ENCODE measurements around the gene INTS11. TPM values are rescaled to one million over a fixed set of nuclear protein-coding genes. Genes with fewer than 3 reads are reported as not detected.
A peak's percentile ranks its signal among the peaks of the same experiment; 100 is the strongest.

INTS11 gene
- polyA plus RNA-seq, 4 donors = 93.1 to 177 (median 108) TPM

GRCh38 chr1:1287288-1288110, 37.0 kb downstream of the INTS11 start:
- DNase-seq (ENCODE audit: low read depth in 4 of 4, low spot score in 3 of 4) = no peak

DNA sequence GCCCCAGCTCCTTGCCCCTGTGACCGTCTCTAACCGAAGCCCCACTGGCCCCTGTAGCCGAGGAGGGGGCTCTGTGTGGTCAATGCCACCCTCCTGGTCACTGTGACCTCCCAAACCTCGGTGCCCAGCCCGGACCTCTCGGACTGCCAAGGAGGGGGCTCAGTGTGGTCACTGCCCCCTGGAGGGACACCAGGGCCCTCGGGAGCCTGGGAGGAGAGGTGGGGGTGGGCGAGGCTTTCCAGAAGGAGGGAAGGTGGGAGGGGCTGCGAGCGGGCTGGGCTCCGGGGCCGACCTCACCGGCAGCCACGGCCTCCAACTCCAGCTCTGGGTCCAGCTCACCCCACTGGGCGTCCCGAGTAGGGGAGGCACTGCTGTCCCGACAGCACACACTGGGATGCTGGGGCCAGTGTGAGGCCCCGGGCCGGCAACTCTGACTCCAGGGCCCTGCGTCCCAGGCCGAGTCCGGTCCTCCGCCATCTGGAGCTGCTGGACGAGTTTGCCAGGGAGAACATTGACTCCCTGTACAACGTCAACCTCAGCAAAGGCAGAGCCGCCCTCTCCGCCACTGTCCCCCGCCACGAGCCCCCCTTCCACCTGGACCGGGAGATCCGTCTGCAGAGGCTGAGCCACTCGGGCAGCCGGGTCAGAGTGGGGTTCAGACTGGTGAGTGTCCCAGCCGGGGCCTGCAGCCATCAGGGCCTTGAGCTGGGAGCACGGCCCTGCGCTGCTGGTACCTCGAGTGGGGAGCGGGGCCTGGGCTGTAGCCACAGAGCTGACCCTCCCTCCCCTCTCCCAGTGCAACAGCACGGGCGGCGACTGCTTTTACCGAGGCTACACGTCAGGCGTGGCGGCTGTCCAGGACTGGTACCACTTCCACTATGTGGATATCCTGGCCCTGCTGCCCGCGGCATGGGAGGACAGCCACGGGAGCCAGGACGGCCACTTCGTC, 37.9 kb downstream of the INTS11 start:
- no peak for DNase-seq (ENCODE audit: low read depth in 4 of 4, low spot score in 3 of 4)

DNA sequence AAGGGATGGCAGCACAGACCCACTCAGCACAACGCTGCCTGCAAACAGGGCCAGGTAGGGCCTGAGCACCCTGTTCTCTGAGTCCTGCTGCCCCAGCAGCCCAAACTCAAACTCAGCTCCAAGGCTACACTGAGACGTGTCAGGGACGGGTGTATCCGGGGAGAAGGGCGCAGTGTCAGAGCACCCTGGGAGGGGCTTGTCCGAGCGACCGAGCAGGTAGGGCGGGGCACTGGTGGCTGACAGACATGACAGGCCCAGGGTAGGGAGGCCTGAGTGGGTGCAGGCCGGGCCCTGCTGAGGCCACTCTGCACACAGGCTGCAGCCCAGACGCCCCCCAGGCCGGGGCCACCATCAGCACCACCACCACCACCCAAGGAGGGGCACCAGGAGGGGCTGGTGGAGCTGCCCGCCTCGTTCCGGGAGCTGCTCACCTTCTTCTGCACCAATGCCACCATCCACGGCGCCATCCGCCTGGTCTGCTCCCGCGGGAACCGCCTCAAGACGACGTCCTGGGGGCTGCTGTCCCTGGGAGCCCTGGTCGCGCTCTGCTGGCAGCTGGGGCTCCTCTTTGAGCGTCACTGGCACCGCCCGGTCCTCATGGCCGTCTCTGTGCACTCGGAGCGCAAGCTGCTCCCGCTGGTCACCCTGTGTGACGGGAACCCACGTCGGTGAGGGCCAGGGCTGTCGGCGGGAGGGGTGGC, 38.7 kb downstream of the INTS11 start:
- no peak for DNase-seq (ENCODE audit: low read depth in 4 of 4, low spot score in 3 of 4)

DNA sequence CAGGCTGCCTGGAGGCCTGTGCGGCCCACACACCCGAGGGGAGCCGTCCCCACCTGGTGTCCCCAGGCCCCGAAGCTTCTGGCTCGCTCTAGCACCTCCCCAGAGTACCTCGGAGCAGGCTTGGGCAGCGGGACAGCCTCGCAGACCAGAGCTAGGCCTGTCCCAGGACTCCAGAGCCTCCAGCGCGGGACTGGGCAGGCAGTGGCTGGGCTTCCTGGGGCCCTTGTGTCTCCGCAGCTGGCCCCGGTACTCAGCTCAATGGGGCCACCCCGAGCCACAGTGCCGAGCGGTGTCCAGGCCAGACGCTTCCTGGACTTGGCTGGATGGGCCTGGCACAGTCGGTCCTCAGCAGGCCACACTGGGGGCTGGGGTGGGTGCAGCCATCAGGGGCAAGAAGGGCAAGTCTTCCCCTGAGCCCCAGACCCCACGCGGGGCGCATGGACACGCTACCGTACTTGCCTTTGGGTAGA, 39.3 kb downstream of the INTS11 start:
- no peak for DNase-seq (ENCODE audit: low read depth in 4 of 4, low spot score in 3 of 4)

- DNase-seq (ENCODE audit: low read depth in 4 of 4, low spot score in 3 of 4) = no peak
These were observed 40.0 kb downstream of the INTS11 start for GRCh38 chr1:1284221-1285101.

DNA sequence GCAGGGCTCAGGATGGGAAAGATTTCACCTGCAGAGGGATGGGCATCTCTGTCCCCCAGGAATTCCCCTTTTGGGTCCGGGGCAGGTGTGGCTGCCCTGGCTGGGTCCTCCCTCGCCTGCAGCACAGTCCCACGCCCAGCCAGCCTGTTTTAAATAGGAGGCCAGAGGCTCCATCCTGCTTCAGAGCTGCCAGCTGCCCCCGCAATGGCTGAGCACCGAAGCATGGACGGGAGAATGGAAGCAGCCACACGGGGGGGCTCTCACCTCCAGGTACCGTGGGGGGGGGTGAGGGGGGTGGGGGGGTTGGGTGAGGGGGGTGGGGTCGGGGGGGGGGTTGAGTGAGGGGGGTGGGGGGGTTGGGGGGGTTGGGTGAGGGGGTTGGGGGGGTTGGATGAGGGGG, 40.6 kb downstream of the INTS11 start:
- DNase-seq (ENCODE audit: low read depth in 4 of 4, low spot score in 3 of 4) = no peak

GRCh38 chr1:1282998-1283397, 41.5 kb downstream of the INTS11 start:
- no peak for DNase-seq (ENCODE audit: low read depth in 4 of 4, low spot score in 3 of 4)

DNA sequence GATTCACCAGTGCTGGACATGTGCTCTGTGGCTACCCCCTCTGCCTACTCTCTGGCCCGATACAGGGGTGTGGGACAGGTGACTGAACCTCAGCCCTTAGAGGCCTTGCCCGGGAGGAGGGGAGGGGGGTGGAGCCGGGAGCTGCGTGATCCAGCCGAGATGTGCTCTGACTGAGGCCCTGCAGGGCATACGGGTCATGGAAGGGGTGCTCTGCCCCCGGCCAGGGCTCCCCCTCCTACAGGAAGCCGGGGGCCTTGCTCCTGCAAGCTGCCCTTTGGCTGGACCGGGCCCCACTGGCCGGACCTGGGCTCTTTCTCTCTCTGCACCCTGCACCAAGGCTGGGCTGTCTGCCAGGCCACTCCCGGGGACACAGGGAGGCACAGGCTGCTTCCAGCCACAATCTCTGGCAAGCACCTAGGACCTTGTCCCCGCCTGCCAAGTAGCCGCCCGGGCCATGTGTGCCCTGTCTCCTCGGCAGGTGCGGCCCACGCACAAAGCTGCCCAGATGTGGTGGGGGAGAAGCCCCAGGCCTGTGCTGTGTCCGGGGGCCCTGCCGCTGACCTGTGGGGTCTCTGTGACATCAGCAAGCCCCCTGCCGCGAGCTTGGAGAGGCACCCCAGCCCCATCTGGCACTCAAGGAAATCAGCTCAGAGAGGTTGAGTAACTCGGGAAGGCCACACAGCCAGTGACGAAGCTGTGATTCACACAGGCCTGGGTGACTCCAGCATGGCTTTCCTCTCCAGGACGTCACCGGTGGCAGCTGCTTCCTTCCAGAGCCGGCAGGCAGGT, 42.7 kb downstream of the INTS11 start:
- no peak for DNase-seq (ENCODE audit: low read depth in 4 of 4, low spot score in 3 of 4)

GRCh38 chr1:1280782-1281481, 43.5 kb downstream of the INTS11 start:
- no peak for DNase-seq (ENCODE audit: low read depth in 4 of 4, low spot score in 3 of 4)

DNA sequence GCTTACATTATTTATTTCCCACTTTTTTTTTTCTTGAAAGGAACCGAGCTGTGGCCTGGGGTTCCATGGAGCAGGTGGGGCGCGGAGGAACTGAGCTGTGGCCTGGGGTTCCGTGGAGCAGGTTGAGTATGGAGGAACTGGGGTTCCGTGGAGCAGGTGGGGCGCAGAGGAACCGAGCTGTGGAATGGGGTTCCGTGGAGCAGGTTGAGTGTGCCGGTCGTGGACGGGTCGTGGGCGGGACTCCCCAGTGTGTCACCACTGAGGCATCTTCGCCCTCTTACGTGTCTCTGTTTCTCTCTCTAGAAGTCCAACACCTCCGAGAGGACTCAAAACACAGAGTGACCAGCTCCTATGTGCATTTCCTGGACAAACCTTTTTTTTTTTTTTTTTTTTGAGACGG, 45.4 kb downstream of the INTS11 start:
- no peak for DNase-seq (ENCODE audit: low read depth in 4 of 4, low spot score in 3 of 4)

- no peak for DNase-seq (ENCODE audit: low read depth in 4 of 4, low spot score in 3 of 4)
These were observed 45.8 kb downstream of the INTS11 start for GRCh38 chr1:1278620-1279019.

DNA sequence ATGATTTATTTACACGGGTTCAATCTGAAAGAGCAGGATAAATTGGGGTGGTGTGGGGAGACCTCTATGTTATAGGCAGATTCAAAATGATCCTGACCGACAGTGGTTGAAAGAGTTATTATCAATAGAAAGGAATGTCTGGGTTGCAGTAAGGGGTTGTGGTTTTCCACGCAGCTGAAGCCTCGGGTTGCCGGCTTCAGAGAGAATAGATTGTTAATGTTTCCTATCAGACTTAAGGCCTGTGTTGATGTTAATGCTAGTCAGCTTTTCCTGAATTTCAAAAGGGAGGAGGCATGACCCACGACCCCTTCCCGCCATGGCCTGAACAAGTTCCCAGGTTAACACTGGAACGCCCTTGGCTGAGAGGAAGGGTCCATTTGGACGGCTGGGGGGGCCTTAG, 48.6 kb downstream of the INTS11 start:
- DNase-seq (ENCODE audit: low read depth in 4 of 4, low spot score in 3 of 4) = no peak

GRCh38 chr1:1274931-1275431, 49.5 kb downstream of the INTS11 start:
- DNase-seq (ENCODE audit: low read depth in 4 of 4, low spot score in 3 of 4) = no peak

DNA sequence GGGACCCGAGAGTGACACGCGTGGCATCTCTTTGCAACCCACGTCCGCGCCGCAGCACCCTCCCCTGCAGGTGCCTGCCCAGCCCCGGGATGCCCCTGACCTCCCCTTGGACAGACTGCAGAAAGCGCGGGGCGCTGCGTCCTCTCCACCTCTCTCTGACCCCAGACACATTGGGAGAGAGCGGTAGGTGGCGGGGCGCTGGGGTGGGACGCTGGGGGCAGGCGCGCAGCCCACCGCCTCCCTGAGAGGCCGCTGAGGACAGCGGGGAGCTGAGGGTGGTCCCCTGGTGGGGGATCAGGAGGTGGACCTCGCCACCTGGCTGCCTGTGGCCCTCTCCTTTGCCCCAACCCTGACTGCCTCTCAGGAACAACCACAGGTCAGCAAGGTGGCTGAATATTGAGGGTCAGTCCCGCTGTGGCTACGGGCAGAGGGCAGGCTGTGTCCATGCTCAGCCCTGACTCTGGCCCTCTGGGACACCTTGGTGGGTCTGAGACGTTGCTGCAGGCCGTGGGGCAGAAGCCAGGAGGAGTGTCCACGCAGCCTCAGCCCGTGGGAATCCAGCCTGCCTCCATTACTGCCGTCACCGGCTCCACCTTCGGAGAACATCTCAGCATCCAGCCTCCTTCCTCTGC, 50.0 kb downstream of the INTS11 start:
- DNase-seq (ENCODE audit: low read depth in 4 of 4, low spot score in 3 of 4) = no peak

DNA sequence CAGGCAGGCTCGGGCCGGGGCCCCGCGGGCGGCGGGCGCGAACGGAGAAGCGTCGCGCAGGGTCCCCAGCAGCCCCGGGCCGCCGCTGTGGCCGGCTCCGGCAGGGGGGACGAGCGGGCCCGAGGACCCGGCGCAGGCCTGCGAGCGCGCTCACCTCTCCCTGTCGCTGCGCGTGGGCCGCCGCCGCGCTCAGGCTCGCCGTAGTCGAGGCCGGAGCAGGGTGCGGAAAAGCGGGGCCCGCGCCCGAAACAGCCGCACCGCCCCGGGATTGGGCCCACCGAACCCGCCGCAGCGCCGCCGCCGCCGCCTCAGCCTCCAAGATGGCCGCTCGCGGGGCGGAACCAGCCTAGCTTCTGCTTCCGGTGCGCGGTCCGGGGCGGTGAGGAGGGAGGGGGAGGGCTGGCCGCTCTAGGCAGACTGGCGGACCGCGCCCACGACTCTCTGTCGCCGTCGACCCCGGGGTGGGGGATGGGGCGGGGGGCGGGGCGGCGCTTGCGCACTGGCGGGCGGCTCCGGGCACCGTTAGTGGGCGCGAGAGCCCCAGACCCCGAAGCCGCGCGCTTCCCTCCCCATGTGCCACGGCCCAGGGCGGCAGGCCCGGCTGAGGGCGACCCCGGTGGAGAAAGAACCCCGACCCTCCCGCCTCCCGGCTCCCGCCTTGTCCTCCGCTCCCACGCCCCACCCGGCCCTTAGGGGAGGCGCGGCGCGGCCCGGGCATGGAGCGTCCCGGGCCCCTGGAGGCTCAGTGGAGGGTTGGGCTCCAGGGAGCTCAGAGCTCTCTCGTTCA, 50.8 kb downstream of the INTS11 start, which contains the start of gene UBE2J2:
UBE2J2 (minus strand) TSS at position 343 of the 787 bp plus-strand sequence. CDS start 5,862 bp downstream, outside the sequence.
- DNase-seq (ENCODE audit: low read depth in 4 of 4, low spot score in 3 of 4) = peak; percentile 54 to 79 (median 77)

DNA sequence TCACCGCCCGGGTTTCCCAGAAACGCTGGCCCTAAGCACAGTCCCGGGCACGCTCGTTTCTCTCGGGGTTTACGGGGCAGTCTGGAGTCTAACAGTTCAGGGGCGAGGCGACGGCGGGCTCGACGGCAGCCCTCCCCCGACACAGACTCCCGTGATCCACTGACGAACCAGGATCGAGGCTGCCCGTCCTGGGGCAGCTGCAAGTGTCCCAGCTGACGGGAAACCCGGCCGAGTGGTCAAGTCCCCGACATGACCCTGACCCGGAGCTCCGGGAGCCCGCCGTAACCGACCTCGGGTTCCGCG, 51.3 kb downstream of the INTS11 start:
- DNase-seq (ENCODE audit: low read depth in 4 of 4, low spot score in 3 of 4) = no peak

Data from left renal pelvis (tissue), 4 donors.